Femur (tissue), 1 donor: ENCODE results near the gene MAP2.

Experiments used
- DNase-seq: peaks from one replicate; pipeline ENCODE4 v3.0.0-alpha.2; 2017

MAP2 gene

DNA sequence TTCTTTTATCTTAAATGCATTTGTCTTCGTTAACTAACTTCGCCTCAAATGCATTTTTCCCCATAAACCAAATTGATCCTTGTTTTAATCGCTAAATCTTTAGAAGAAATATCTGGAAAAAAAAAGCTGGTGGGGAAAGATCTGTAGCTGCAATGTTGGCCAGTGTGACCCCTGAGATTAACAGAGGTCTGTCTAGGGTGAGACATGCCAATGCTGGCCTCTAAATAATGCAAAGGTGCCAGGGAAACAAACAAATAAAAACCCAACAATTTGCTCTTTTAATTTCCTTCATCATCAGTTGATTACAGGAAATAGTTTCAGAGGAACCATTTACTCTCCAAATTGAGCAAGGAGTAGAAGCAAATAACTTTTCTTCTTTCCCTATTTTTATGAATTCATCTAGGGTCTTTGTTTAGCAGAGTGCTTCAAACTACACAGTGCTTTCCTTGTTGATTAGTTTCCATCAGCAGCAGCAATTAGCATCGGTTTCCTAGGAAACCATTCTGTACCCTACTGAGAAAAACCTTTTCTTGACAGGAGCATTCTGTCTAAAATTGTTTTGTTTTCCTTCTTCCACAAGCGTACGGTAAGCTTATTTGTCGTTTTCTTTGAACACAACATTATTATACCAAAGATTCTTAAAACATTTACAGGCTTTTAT is 247.3 kb downstream of the MAP2 start:
- no peak for DNase-seq

DNA sequence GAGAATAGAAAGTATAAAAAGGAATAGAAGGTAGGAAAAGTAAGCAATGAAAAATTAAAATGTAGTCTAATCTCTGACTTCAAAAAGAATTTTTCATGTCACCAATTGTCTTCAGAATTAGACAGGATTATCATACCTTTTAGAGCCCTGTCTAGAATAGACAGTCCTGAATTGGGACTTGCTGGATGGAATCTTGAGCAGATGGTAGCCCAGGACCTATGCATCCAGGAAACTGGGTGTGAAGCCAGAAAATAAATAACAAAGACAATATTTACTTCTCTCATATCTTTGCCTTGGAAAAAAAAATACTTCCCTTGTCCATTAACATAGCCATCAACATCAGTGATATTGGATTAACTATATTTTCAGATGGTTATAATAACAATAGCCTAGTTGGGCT is 250.0 kb downstream of the MAP2 start:
- DNase-seq: no peak

DNA sequence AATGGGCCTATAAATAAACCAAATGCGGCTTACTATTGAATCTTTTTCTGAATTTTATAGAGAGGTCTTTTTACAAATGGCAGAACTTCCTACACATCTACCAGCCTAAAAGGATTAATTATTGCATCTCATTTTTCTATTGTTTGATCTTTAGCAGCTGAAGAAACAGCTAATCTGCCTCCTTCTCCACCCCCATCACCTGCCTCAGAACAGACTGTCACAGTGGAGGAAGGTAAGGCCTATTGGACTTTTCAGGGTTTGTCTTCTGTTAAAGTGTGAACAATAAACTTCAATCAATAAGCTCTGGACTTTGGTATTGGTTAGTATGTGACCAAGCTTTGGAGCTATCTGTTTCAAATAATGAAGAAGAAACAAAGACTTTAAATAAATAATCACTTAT is 256.7 kb downstream of the MAP2 start:
- DNase-seq: no peak

DNA sequence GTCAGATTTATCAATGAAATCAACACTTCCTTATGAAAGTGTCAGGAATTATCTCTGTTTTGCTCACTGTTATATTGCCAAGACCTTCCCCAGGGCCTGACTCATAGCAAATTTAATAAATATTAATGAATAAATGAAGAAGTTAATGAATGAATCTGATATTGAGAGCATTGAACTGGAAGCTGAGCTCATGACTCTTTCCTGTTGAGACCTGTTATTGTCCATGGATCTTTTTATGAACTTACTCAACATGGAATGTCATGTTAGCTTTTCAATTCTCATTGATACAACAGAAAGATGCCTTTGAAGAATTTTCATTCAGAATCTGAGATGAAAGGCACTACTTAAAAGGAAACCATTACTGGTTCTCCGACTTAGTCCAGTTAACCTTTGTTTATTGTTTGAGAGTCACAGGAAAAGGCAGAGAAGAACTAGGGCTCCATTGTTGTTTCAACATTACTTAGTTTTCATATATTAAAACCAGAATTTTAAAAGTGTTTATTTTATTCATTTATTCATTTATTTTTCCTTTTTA is 257.4 kb downstream of the MAP2 start:
- DNase-seq: no peak

DNA sequence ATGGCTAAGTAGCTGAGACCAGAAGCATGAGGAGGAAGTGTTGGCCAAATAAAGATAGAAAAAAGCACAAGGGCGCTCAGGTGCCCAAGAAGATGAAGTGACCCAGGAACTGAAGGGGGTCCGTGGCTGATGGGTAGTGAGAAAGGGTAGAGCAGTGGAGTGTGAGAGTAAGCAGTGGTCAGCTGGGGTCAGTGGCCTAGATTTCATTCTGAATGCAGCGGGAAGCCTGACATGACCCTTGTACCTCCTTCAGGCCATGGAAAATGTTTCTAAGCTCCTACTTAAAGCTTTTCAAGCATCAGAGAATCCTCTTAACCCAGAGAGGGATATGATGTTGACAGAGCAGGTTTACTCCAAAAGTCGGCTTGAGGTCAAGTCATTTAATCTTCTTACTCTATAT is 258.8 kb downstream of the MAP2 start:
- DNase-seq: no peak

DNA sequence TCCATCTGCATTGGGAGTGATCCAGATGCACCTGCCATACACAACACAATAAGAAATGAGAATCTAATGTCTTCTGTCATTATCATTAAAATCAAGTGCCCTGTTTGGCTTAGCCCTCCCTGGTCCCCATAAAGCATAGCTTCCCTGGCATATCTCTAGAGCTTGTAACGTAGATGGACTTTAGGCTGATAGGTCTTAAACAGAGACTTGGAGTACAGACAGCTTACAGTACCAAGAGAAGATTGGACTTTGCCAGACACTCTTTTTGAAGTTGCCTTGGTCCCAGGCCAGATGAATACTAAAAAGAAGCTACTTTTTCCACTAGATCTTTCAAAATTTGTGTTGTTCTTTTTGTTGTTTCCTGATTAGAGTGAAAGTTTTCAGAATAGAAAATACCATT is 261.5 kb downstream of the MAP2 start:
- no peak for DNase-seq

DNA sequence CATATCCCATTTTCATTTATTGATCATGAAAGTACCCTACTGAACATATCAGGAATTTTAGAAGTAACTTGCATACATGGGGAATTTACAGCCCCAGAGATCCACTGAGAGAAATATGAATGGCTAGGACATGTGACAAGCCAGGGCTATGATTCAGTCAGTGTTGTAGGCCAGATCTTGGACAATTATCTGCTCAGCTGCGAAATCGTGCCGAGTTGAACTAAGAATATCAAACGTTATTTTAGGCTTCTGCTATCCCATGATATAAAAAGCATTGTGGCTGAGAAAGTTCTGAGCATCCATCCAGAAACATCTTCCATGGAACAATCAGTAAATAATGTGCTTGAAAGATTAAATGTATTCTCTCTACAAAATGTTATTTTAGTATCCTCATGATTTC is 262.1 kb downstream of the MAP2 start:
- no peak for DNase-seq

DNA sequence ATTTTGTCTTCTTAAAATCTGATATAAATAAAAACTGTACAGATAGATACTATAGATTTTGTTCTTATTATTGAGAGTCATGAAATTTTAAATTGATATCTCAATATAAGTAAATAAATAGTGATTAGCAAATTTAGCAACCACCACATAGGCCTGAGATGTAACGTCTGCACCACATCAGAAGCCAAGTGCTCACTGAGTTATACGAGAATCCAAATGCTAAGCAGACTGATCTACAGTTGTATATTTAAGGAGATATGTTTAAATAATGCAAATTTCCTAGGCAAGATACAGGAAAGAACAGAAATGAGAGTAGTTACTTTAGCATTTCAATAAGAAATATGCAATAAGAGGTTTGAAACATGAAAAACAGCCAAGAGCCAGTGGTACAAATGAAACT is 262.6 kb downstream of the MAP2 start:
- DNase-seq: no peak

DNA sequence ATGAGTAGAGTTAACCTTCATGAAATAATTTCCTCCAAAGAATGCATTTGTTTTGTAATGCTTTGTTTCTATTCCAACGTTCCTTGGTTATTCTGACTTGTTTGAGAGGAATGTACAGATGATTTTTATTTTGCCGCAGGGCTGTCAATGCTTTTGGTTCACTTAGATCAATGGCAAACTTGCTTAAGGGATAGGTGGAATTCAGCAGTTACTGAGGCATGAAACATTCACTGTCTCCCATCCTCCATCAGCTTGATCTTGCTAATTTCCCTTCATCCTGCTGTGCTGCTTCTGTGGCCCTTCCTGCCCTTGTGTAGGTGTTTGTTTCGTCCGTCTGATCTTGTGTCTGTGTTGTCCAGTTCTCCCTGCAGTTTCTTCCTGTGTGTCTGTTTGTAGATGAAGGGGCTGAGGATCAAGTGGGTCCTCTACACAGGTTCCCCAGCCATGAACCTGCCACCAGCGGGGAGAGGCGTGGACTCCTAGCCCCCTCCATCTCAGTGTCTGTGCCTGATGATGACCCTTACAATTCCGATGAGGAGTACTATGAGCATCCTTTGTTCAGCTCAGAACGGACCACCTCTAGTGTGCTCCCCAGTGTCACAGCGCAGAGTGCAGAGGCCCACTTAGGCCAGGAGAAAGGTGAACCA is 263.6 kb downstream of the MAP2 start:
- no peak for DNase-seq

DNA sequence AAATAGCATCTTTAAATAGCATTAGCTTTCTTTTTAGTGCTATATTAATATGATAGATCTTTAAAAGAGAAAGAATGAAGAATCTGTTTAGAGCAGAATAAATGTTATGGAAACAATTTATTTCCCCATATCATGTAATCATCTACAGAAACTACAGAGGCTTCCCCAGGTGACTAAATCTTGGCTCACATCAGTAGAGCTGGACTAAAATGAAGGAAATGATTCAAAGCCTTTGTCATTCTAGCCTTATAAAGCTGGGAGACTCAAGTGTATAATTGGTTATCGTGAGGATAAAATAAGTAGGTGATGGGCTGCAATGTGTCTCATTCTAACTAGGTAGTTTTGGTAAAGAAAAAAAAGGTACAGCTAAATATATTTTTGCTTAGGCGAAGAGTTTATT is 264.5 kb downstream of the MAP2 start:
- DNase-seq: no peak

DNA sequence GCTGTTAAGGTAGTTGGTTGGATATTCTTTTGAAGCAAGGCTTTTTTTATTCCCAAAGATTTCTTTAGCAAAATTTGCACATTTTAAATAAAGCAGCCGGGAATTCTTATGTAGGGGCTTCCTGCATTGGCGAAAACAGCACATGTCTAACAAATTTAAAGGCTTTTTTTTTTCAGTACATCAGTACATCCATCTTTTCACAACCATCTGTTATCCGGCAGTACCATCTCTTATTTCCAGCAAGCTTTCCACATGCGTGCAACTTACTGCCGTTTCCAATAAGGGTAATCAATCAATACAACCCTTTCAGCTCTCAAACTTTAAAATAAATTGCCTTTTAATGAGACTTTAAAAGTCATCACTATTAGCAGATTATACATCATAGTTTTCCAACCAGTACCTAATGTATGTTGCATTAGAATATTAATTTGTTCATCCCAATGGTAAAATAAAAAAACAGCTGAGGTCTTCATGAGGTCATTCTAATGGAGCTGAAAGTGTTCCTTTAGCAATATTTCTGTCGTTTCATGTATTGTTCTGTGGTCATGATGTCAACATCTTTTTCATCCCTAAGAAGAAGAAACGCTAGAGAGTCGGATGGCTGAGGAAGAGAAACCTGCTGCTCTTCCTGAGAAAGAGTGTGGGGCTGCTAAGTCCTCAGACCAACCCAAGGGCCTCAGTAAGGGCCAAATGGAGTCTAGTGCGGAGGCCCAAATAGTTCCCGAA is 266.3 kb downstream of the MAP2 start:
- DNase-seq: no peak

DNA sequence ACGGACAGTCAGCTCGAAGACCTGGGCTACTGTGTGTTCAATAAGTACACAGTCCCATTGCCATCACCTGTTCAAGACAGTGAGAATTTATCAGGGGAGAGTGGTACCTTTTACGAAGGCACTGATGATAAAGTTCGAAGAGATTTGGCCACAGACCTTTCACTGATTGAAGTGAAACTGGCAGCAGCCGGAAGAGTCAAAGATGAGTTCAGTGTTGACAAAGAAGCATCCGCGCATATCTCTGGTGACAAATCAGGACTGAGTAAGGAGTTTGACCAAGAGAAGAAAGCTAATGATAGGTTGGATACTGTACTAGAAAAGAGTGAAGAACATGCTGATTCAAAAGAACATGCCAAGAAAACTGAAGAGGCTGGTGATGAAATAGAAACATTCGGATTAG is 270.9 kb downstream of the MAP2 start:
- DNase-seq: no peak

DNA sequence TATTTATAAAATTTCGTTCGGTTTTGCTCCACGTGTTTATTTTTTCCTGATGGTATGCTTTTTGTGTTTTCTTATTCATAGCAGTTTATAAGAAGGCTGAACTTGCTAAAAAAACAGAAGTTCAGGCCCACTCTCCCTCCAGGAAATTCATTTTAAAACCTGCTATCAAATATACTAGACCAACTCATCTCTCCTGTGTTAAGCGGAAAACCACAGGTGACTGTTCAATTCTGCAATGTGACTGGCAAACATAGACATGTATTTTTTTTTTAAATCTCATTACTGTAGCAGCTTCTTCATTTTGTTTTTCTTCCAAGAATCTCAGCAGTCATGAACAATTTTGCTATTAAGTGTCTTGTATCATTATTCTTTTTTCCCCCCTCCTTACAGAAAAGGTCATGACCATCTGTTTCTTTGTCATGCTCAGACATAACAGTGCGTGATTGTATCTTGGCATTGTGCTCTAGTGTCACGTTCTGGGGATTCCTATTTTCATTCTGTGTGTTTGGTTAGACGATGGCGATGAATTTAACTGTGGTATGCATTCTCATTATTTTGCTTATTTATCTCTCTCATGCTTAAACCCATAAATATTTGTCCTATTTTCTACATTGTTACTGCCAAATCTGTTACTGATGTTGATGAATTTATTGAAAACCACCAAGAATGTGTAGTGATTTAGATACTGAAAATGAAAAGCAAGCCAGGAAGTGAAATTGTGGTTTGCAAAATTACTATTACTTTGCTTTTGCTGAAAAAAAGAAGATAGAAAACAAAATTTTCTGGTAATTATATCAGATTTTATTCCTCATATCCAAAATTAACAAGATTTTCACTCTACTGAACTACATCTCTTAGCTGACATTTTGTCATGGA is 273.2 kb downstream of the MAP2 start:
- DNase-seq: no peak

DNA sequence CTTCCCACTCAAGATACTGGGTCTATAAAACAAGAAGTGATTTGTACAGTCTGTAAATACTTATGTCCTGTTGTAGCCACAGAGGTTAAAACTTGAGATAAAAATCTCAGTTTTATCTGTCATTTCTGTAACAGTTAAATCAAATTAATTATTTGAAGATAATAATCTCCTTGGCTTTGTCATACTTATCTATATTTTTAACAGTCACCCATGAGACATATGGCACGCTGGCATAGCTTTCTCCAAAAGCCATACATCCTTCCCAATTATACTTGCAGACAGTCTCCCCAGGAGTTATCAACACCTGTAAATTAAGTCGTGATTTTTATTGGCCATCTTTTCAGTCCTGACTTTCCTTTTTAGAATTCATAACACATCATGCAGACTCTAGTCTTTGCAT is 278.9 kb downstream of the MAP2 start:
- DNase-seq: no peak

DNA sequence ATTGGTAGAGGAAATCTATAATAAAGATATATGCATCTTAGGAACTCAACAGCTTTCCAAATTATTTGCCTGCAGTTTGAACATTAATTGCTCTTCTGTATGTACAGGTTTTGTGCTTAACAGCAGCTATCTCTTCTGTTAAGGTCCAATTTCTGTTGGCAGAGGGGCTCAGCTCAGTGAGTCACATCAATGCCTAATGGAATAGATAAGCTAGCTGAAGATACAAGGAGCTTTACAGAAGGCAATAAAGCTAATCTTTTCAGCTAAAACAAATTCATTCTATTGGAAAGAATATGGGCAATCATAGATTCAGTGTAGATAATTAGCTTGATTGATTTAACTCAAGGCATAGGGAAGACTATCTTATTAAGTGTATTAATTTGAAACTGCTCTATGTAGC is 289.4 kb downstream of the MAP2 start:
- DNase-seq: no peak

DNA sequence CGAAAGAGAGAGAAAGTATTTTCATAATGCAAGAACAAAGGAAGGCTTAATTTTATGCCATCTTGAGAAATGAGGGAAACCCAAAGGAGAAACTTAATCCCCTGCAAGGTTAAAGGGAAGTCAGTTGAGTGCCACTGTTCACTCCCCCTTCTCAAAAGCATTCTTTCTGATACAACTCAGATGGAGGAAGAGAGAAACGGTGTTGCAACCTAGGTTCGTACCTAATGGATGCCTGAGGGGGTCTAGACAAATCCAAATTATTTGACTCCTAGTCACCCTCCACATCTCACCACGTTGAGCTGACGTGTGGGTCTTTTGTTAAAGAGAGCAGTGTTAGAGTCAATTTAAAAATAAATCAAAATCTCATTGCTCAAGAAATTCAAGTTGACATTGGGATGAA is 295.2 kb downstream of the MAP2 start:
- DNase-seq: no peak

DNA sequence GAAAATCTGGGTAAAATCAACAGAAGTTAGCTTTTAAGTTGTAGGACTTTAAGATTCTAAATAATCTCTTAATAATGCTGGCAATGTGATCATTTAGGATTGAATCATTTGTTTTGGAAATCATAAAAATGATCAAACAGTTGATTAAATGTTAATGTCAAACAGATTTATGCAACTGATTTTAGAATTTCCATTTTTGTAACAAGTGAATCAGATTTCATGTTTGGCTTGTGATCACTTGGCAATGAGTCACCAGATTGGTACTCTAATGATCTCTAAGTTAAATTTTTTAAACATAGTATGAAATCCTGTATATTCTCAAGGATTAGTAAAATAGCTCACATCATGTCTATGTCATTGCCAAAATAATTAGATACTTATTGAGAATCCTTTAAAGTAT is 297.6 kb downstream of the MAP2 start:
- DNase-seq: no peak

DNA sequence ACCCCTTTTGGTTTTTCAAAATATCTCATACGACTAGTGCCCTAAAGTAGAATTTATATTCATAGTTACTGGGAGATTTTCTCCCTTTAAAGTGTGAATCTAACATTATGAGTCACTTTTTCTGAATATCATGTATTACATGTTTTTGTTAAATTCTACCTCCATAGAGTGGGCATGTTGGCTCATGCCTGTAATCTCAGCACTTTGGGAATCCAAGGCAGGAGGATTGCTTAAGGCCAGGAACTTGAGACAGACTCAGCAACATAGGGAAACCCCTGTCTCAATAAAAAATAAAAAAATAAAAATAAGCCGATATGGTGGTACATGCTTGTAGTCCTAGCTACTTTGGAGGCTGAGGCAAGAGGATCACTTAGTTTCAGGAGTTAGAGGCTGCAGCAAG is 302.5 kb downstream of the MAP2 start:
- no peak for DNase-seq

DNA sequence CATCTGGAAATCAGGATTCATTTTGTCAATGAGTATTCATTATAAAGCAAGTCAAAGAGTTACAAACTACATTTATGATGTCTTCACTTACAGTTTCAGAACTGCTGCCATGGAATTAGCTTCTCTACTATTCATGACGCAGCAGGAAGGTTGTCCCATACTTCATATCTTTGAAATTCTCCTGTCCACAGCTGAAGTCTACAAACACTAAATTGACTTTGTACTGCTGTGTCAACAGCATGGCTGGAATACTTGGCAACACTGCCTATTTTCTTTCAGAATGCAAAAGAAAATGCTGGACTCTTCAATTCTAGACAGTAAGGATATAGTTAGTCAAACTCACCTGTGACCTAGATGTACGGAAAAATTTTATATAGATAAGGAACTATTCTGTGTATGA is 303.2 kb downstream of the MAP2 start:
- DNase-seq: no peak

DNA sequence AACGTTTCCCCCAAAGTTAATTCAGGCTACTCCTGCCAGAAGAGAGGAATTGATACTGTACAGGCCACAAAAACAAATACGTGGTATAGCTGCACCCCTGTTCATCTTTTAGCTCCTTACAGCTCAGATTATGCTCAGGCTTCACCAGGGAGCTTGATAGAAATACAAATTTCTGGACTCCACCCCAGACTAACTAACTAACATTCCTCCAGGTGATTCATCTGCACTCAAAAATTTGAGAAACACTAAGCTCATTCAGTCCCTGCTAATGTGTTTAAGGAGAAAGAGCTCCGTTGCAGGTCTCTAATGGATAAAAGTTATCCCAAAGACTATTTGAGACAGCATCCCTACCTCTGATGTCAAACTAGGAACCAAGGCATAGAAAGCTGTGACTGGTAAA is 311.0 kb downstream of the MAP2 start:
- DNase-seq: no peak

DNA sequence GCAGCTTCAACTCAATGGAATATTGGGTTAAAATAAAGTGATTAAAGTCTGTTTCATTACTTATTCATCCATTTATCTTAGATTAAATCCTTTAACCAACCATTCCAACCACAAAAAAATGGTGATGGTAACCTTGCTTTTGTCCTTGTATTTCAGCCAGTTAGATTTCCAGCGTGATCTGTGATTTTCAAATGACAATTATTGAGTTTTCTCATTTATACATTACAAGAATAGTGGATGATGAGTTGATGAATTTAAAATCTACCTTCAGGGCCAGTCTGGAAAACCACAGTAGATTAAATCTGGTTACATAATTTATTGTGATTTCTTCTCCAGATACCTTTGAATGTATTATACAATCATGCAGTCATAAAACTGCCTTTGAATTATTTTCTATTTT is 318.1 kb downstream of the MAP2 start:
- DNase-seq: no peak

DNA sequence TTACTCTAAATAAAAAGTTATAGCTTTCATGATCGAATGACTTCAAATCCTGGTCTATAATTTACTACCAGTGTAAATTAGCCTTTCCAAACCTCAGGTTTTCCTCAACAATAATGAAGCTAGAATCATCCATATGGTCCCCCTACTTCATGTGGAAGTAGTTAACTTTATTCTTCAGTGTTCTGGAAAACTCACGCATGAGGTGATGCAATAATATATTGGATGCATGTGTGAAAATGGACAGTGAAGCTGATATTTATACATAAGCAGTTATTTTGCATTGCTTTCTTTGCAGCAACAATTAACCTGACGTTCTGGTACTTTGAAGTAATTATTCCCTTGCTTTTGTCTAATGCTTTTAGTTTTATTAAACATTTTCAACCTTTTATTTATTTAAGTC is 329.2 kb downstream of the MAP2 start:
- DNase-seq: no peak

DNA sequence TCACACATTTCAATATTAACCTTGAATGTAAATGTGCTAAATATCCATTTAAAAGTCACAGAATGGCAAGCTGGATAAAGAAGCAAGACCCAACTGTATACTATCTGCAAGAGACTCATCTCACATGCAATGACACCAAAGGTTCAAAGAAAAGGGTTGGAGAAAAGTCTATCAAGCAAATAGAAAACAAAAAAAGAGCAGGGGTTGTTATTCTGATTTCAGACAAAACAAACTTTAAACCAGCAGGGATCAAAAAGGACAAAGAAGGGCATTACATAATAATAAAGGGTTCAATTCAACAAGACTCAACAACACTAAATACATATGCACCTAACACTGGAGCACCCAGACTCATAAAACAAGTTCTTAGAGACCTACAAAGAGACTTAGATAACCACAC is 333.3 kb downstream of the MAP2 start:
- no peak for DNase-seq
